Neural cell (in vitro differentiated cells): Measurements from ENCODE around the gene IL6R. TPM values are rescaled to one million over a fixed set of nuclear protein-coding genes. Genes with fewer than 3 reads are reported as not detected.

ENCODE experiments used
- H2AFZ ChIP-seq: fragments of 200-600, 300-800 bp; sonication (generic), shearing (Covaris generic); 2 replicates; pipeline ENCODE4 v1.6.0; 2014; ENCODE audit warnings: low read depth, mild to moderate bottlenecking, antibody characterized with exemption, low read length, moderate library complexity
- H3F3A ChIP-seq: fragments of 200-600 bp; shearing (Covaris generic); 2 replicates; pipeline ENCODE4 v1.6.1; 2016; ENCODE audit warnings: mild to moderate bottlenecking, moderate library complexity, mixed read lengths, antibody characterized with exemption, low read length; ENCODE audit not compliant: insufficient read depth, poor library complexity, severe bottlenecking
- H3K27ac ChIP-seq: fragments of 200-600, 300-800 bp; sonication (generic), shearing (Covaris generic); 2 replicates; pipeline ENCODE4 v1.5.1; 2014; ENCODE audit warnings: mild to moderate bottlenecking, low read length, moderate library complexity
- H3K27me3 ChIP-seq: fragments of 300-800, 200-600 bp; sonication (generic), shearing (Covaris generic); 2 replicates; pipeline ENCODE4 v1.6.0; 2014; ENCODE audit warnings: mild to moderate bottlenecking, low read depth, low read length, moderate library complexity; ENCODE audit not compliant: insufficient read depth
- H3K36me3 ChIP-seq: fragments of 300-800, 200-600 bp; sonication (generic), shearing (Covaris generic); 2 replicates; pipeline ENCODE4 v1.5.1; 2014; ENCODE audit warnings: mild to moderate bottlenecking, antibody characterized with exemption, low read length, moderate library complexity; ENCODE audit not compliant: insufficient read depth
- H3K4me2 ChIP-seq: fragments of 300-800, 200-600 bp; sonication (generic), shearing (Covaris generic); 2 replicates; pipeline ENCODE4 v1.6.0; 2014; ENCODE audit warnings: mild to moderate bottlenecking, low read length
- H3K4me3 ChIP-seq: fragments of 300-800, 200-600 bp; sonication (generic), shearing (Covaris generic); 2 replicates; pipeline ENCODE4 v1.5.1; 2014; ENCODE audit warnings: mild to moderate bottlenecking, low read length, moderate library complexity
- H3K79me2 ChIP-seq: fragments of 200-600 bp; shearing (Covaris generic); replicated peaks from 2 replicates; pipeline ENCODE4 v1.6.0; 2014; ENCODE audit warnings: mild to moderate bottlenecking, low read length, moderate library complexity; ENCODE audit not compliant: insufficient read depth
- H3K9ac ChIP-seq: fragments of 300-800, 200-600 bp; sonication (generic), shearing (Covaris generic); 2 replicates; pipeline ENCODE4 v1.6.1; 2016; ENCODE audit warnings: mild to moderate bottlenecking, low read length, mixed read lengths
- H3K9me2 ChIP-seq: fragments of 200-600 bp; shearing (Covaris generic); 2 replicates; pipeline ENCODE4 v1.6.1; 2016; ENCODE audit warnings: mild to moderate bottlenecking, low read length, mixed read lengths; ENCODE audit not compliant: insufficient read depth
- H3K9me3 ChIP-seq: fragments of 200-600, 300-800 bp; sonication (generic), shearing (Covaris generic); 2 replicates; pipeline ENCODE4 v1.6.1; 2016; ENCODE audit warnings: mild to moderate bottlenecking, mixed run types, low read length, moderate library complexity, mixed read lengths
- H4K20me1 ChIP-seq: fragments of 200-600 bp; shearing (Covaris generic); 2 replicates; pipeline ENCODE4 v1.6.1; 2016; ENCODE audit warnings: mild to moderate bottlenecking, mixed run types; ENCODE audit not compliant: insufficient read depth
- EP300 ChIP-seq: fragments of 450-650 bp; conservative IDR thresholded peaks from 2 replicates; pipeline ENCODE4 v1.6.1; 2014; ENCODE audit warnings: antibody characterized with exemption, mild to moderate bottlenecking, moderate library complexity; ENCODE audit not compliant: poor library complexity, severe bottlenecking
- EZH2 ChIP-seq: fragments of 200-600, 300-800 bp; shearing (Covaris generic), sonication (generic); IDR thresholded peaks from 2 replicates; pipeline ENCODE4 v1.6.1; 2014; ENCODE audit warnings: antibody characterized with exemption, low read length, borderline replicate concordance, mild to moderate bottlenecking; ENCODE audit not compliant: insufficient read depth, poor library complexity, severe bottlenecking
- MXI1 ChIP-seq: fragments of 450-650 bp; conservative IDR thresholded peaks from 2 replicates; pipeline ENCODE4 v1.6.1; 2014; ENCODE audit warnings: antibody characterized with exemption, mild to moderate bottlenecking; ENCODE audit not compliant: poor library complexity, severe bottlenecking
- POLR2AphosphoS5 ChIP-seq: IDR thresholded peaks from 2 replicates; pipeline ENCODE4 v1.6.1; 2012
- RAD21 ChIP-seq: fragments of 450-650 bp; conservative IDR thresholded peaks from 2 replicates; pipeline ENCODE4 v1.6.1; 2014; ENCODE audit warnings: antibody characterized with exemption, mild to moderate bottlenecking, moderate library complexity
- REST ChIP-seq: IDR thresholded peaks from 2 replicates; pipeline ENCODE4 v1.6.1; 2012; ENCODE audit warnings: borderline replicate concordance
- SMC3 ChIP-seq: fragments of 450-650 bp; conservative IDR thresholded peaks from 2 replicates; pipeline ENCODE4 v1.6.1; 2014; ENCODE audit warnings: antibody characterized with exemption, mild to moderate bottlenecking, moderate library complexity; ENCODE audit not compliant: poor library complexity
- TAF1 ChIP-seq: IDR thresholded peaks from 2 replicates; pipeline ENCODE4 v1.6.1; 2012; ENCODE audit warnings: low read depth
- polyA plus RNA-seq: library from polyadenylated mRNA; depleted of rRNA; stranded (reverse); fragments of >200 nt; gene quantifications from 2 replicates; pipeline ENCODE4 v1.2.3, GENCODE V29; 2014
- TF ChIP-seq, protein P1 (sequence below): fragments of 450-650 bp; IDR thresholded peaks from 2 replicates; pipeline ENCODE4 v1.5.1; 2014; ENCODE audit warnings: antibody characterized with exemption, mild to moderate bottlenecking, moderate library complexity; ENCODE audit not compliant: poor library complexity, severe bottlenecking

The IL6R gene
- polyA plus RNA-seq, 1 donor from 2014 or later, result not detected

- Histone ChIP-seq H3K9me2 (no peaks in the 10 kb centered on the region), H4K20me1 (no peaks in the 10 kb centered on the region), H3K79me2 (no peaks in the 10 kb centered on the region), H2AFZ (no peak overlapping the region), H3K9me3 (no peaks in the 10 kb centered on the region), H3F3A (no peaks in the 10 kb centered on the region), H3K27ac (no peak overlapping the region), H3K9ac (no peak overlapping the region), H3K4me2 (no peak overlapping the region), H3K4me3 (no peak overlapping the region), H3K27me3 (no peaks in the 10 kb centered on the region), H3K36me3 (no peaks in the 10 kb centered on the region)
- TF ChIP-seq RAD21 (no peak), EZH2 (no peak)
Observed at GRCh38 chr1:154466921-154467417, 61.8 kb downstream of the IL6R start.

GRCh38 chr1:154467434-154468102, 62.4 kb downstream of the IL6R start:
- TF ChIP-seq EP300 (no peak), EZH2 (no peak), RAD21 (no peak), MXI1 (no peak), POLR2AphosphoS5 (no peak), TAF1 (no peak), SMC3 (no peak), REST (no peak)
- TF ChIP-seq, protein P1, sequence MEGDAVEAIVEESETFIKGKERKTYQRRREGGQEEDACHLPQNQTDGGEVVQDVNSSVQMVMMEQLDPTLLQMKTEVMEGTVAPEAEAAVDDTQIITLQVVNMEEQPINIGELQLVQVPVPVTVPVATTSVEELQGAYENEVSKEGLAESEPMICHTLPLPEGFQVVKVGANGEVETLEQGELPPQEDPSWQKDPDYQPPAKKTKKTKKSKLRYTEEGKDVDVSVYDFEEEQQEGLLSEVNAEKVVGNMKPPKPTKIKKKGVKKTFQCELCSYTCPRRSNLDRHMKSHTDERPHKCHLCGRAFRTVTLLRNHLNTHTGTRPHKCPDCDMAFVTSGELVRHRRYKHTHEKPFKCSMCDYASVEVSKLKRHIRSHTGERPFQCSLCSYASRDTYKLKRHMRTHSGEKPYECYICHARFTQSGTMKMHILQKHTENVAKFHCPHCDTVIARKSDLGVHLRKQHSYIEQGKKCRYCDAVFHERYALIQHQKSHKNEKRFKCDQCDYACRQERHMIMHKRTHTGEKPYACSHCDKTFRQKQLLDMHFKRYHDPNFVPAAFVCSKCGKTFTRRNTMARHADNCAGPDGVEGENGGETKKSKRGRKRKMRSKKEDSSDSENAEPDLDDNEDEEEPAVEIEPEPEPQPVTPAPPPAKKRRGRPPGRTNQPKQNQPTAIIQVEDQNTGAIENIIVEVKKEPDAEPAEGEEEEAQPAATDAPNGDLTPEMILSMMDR, result no peak
- no peak overlapping the region for H3K4me3 ChIP-seq
- H2AFZ ChIP-seq, result no peak overlapping the region
- H3K27ac ChIP-seq, result no peak overlapping the region
- no peaks in the 10 kb centered on the region for H3F3A ChIP-seq
- H3K9ac ChIP-seq, result no peak overlapping the region
- H3K36me3 ChIP-seq, result no peaks in the 10 kb centered on the region
- no peaks in the 10 kb centered on the region for H3K27me3 ChIP-seq
- H4K20me1 ChIP-seq, result no peaks in the 10 kb centered on the region
- H3K9me2 ChIP-seq, result no peaks in the 10 kb centered on the region
- no peaks in the 10 kb centered on the region for H3K9me3 ChIP-seq
- no peaks in the 10 kb centered on the region for H3K79me2 ChIP-seq
- no peak overlapping the region for H3K4me2 ChIP-seq
